DLD1 (cell line): Measurements from ENCODE around the gene QPRT.
"Not testable (repeated sequence)": the region's sequence is repeated elsewhere in the genome, so short reads cannot be mapped to it uniquely, and the experiment has no call there.

Experiments used
- in situ Hi-C: cut with HindIII; loops from 2 replicates; pipeline ENCODE4 v1.10.0; 2017; ENCODE audit warnings: low sequenced_read_pairs

Gene QPRT

GRCh38 chr16:29689490-29690351 lies 10.7 kb downstream of the QPRT start:
- in situ Hi-C loops: not testable (repeated sequence)

- in situ Hi-C loops: not testable (repeated sequence)
Observed at GRCh38 chr16:29692606-29693005, 13.6 kb downstream of the QPRT start.

- in situ Hi-C loops: no loop called here
Observed at GRCh38 chr16:29694384-29695195, 15.6 kb downstream of the QPRT start.

DNA sequence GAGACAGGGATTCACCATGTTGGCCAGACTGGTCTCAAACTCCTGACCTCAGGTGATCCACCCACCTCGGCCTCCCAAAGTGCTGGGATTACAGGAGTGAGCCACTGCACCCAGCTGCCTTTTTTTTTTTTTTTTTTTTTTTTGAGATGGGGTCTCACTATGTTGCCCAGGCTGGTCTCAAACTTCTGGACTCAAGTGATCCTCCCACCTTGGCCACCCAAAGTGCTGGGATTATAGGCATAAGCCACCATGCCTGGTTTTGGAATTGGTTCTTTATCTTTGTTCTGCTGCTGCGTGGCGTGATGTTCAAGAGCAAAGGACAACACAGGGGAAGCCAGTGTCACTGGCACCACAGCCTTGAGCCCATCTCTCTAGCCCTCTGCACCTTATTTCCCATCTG lies 16.7 kb downstream of the QPRT start:
- in situ Hi-C loops: not testable (repeated sequence)

DNA sequence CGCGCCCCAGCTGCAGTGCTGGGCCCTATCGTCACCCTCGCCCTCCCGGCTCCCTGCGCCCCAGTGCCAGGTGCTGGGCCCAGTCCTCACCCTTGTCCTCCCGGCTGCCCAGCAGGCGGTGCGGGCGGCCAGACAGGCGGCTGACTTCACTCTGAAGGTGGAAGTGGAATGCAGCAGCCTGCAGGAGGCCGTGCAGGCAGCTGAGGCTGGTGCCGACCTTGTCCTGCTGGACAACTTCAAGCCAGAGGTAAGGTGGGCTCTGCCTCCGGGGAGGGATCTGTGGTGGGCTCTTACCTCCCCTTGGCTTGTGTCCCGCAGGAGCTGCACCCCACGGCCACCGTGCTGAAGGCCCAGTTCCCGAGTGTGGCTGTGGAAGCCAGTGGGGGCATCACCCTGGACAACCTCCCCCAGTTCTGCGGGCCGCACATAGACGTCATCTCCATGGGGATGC lies 17.9 kb downstream of the QPRT start:
- in situ Hi-C loops: no loop called here

DNA sequence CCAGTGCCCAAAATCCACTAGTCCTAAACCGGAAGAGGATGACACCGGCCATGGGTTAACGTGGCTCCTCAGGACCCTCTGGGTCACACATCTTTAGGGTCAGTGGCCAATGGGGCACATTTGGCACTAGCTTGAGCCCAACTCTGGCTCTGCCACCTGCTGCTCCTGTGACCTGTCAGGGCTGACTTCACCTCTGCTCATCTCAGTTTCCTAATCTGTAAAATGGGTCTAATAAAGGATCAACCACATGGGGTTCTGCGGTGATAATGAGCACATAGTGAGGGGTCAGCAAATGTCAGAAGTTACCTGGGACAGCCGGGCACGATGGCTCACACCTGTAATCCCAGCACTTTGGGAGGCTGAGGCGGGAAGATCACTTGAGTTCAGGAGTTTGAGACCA lies 18.4 kb downstream of the QPRT start:
- in situ Hi-C loops: no loop called here

GRCh38 chr16:29698042-29698441 lies 19.1 kb downstream of the QPRT start:
- in situ Hi-C loops: no loop called here

- in situ Hi-C loops: no loop called here
Observed at GRCh38 chr16:29698484-29699323, 19.7 kb downstream of the QPRT start.

DNA sequence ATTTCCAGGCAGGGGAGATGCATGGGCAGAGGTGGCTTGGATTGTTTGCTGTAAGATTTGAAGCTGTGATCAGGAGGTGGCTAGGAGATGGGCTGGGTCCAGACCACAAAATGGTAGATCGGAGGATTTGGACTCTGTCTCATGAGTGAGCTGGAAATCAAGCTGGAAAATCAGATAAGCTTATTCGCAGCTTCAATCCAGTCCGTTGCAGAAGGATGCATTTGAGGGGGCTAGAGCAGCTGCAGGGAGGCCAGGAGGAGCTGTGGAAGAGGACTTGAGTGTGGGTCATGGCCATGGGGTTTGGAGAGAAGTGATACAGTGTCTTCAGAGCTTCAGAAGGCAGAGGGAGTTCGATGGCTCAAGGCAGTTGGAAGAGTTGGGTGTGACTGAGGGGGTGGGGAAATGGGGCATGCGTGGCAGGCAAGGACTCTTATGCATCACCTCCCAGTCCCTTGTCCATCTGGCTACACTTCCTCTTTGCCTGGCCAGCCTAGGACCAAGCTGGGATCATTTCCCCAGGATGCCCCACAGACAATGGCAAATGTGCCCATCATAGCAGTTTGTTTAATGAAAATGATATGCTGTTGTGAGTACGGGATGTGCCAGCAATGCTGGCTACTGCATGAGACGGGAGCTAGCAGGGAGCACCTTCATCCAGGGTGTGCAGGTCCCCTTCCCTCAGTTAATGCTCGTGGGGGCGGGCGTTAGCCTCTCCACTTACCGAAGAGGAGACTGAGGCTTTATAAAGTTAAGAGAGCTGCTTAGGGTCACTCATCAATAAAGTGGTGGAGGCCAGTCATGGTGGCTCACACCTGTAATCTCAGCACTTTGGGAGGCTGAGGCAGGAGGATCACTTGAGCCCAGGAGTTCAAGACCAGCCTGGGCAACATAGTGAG lies 20.6 kb downstream of the QPRT start:
- in situ Hi-C loops: no loop called here

- in situ Hi-C loops: no loop called here
Observed at GRCh38 chr16:29700253-29700987, 21.4 kb downstream of the QPRT start.

GRCh38 chr16:29701214-29701555 lies 22.2 kb downstream of the QPRT start:
- in situ Hi-C loops: no loop called here

- in situ Hi-C loops: no loop called here
Observed at GRCh38 chr16:29702269-29702668, 23.3 kb downstream of the QPRT start.

GRCh38 chr16:29705030-29705429 lies 26.1 kb downstream of the QPRT start:
- in situ Hi-C loops: no loop called here

DNA sequence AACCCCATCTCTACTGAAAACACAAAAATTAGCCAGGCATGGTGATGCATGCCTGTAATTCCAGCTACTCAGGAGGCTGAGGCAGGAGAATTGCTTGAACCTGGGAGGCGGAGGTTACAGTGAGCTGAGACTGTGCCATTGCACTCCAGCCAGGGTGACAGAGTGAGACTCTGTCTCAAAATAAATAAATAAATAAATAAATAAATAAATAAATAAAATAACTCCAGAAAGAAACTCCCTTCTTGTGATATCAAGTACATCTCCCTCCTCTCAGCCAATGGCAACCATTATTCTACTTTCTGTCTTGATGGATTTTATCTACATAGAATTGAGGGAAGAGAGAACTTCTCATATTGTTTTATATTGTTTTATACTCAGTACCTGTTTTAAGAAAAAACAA lies 28.2 kb downstream of the QPRT start:
- in situ Hi-C loops: not testable (repeated sequence)

DNA sequence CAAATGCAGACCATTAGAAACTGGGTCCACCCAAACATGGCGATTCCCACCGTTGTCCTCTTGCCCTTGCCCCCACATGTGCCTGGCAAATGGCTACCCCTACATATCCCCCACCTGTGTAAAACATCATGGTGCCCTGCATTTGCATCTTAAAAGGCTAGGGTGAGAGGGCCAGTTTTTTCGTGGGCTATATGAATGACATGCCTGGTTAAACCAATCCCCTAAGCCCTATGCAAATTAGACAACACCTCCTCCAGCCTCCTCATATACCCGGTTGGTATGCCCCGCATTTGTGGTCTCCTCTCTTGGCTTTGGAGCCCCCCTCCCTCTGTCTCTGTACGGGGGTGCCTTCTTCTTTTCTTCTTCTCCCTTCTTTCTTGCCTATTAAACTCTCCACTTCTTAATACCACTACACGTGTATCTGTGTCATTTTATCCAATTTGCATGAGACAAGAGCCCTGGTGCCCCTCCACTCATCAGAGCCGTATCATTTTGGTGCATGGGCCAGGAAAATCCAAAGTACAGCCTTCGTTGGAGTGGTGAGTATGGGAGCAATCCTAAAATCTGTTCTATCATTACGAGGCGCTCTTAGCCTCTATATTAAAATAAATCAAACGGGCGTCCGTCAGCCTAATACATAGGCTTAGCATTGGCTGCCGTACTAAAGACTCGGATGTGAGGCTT lies 30.1 kb downstream of the QPRT start:
- in situ Hi-C loops: no loop called here

DNA sequence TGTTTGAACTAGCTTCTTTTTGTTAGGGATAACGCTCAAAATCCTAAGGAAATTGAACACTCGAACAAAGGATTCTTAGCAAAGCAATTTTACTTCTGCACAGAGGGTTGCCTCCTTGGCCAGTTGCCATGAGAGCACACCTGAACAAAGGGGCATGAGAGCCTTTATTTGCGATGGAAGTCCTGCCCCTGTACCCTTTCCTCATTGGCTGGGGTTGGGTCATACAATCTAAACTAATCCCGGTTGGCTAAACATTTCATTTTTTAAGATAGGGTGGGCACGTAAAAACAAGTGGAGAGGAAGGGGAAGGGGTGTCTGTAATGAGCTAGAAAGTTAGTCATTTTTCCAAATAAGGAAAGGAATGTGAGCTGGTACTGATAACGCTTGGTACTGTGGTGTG lies 30.7 kb downstream of the QPRT start:
- in situ Hi-C loops: not testable (repeated sequence)

- in situ Hi-C loops: no loop called here
Observed at GRCh38 chr16:29710227-29711219, 31.5 kb downstream of the QPRT start.

DNA sequence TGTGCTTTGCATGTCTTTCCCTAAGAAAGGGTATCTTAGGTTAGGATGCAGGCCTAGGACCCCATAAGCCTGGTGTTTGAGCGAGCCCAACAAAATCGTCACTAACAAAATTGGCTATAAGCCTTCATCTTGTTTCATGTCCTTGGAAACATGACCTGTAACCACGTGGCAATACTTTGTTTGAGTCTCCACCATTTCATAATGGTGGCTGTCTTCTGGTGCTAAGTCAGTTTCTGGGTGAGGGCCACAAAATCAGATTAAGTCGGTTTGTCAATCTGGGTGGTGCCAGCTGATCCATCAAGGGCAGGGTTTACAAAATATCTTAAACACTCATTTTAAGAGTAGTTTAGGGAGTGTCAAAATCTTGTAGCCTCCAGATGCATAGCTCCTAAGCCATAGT lies 33.8 kb downstream of the QPRT start:
- in situ Hi-C loops: no loop called here
